IMR-90 (cell line): ENCODE measurements around the gene AFG3L2. TPM values are rescaled to one million over a fixed set of nuclear protein-coding genes. Genes with fewer than 3 reads are reported as not detected.

Experiments
- ATAC-seq: fragments of 200-7000 bp; cut with Tn5 transposase; 2 replicates; pipeline ENCODE4 v1.9.1; 2020; ENCODE audit warnings: low read depth, mild to moderate bottlenecking, moderate library complexity
- BruUV-seq: library from RNA; stranded (reverse); fragments of 400-500 nt; replicated peaks from 2 replicates; lab custom pipeline; 2021; lab: Mats Ljungman, UMichigan
- CTCF ChIA-PET: fragments of 300-600 bp; formaldehyde crosslinking; extraction: SDS; loops from one replicate; lab custom pipeline; 2021; ENCODE audit warnings: antibody characterized with exemption; lab: Yijun Ruan, JAX
- POLR2A ChIA-PET: fragments of 300-600 bp; sonication (Branson Sonifier 250); formaldehyde crosslinking; loops from one replicate; lab custom pipeline; 2022; ENCODE audit warnings: antibody characterized with exemption; ENCODE audit not compliant: unreplicated experiment; lab: Charles Lee
- DNase-seq: peaks from one replicate; pipeline ENCODE4 v3.0.0; 2013
- H2AFZ ChIP-seq: replicated peaks from 2 replicates; pipeline ENCODE3; 2013; ENCODE audit warnings: low read length, mild to moderate bottlenecking; ENCODE audit not compliant: poor library complexity
- H2AK5ac ChIP-seq: 2 replicates; pipeline ENCODE4 v1.6.1; 2013; ENCODE audit warnings: low read depth, low read length, inconsistent platforms
- H2AK9ac ChIP-seq: replicated peaks from 2 replicates; pipeline ENCODE3; 2013; ENCODE audit warnings: mild to moderate bottlenecking, low read depth, low read length, moderate library complexity; ENCODE audit not compliant: poor library complexity
- H2BK120ac ChIP-seq: 2 replicates; pipeline ENCODE4 v1.6.1; 2013; ENCODE audit warnings: low read depth, low read length, inconsistent platforms
- H2BK15ac ChIP-seq: 3 replicates; pipeline ENCODE4 v1.6.1; 2013; ENCODE audit warnings: low read depth, low read length, inconsistent platforms
- H2BK20ac ChIP-seq: 2 replicates; pipeline ENCODE4 v1.6.1; 2013; ENCODE audit warnings: low read depth, mild to moderate bottlenecking, inconsistent platforms, low read length, moderate library complexity
- H2BK5ac ChIP-seq: 2 replicates; pipeline ENCODE4 v1.6.1; 2013; ENCODE audit warnings: mild to moderate bottlenecking, low read depth, low read length, inconsistent platforms; ENCODE audit not compliant: poor library complexity, severe bottlenecking
- H3K14ac ChIP-seq: replicated peaks from 2 replicates; pipeline ENCODE4 v1.6.1; 2013; ENCODE audit warnings: low read depth, low read length, inconsistent platforms
- H3K18ac ChIP-seq: 2 replicates; pipeline ENCODE4 v1.6.1; 2013; ENCODE audit warnings: low read depth, low read length, control low read depth
- H3K23ac ChIP-seq: 2 replicates; pipeline ENCODE4 v1.6.1; 2013; ENCODE audit warnings: low read depth, low read length, inconsistent platforms
- H3K27ac ChIP-seq: 2 replicates; pipeline ENCODE4 v1.5.1; 2013; ENCODE audit warnings: mild to moderate bottlenecking, control low read depth, low read length; ENCODE audit not compliant: insufficient read depth
- H3K27me3 ChIP-seq: 2 replicates; pipeline ENCODE4 v1.6.1; 2013; ENCODE audit warnings: low read length; ENCODE audit not compliant: control insufficient read depth, insufficient read depth
- H3K36me3 ChIP-seq: 2 replicates; pipeline ENCODE4 v1.6.1; 2013; ENCODE audit warnings: low read length, mixed read lengths; ENCODE audit not compliant: control insufficient read depth, insufficient read depth
- H3K4ac ChIP-seq: 2 replicates; pipeline ENCODE4 v1.6.1; 2013; ENCODE audit warnings: low read depth, low read length, inconsistent platforms
- H3K4me1 ChIP-seq: 2 replicates; pipeline ENCODE4 v1.6.1; 2013; ENCODE audit warnings: low read length, mixed read lengths; ENCODE audit not compliant: control insufficient read depth, insufficient read depth
- H3K4me2 ChIP-seq: 2 replicates; pipeline ENCODE4 v1.6.1; 2013; ENCODE audit warnings: low read depth, mild to moderate bottlenecking, control low read depth, low read length, moderate library complexity
- H3K4me3 ChIP-seq: 2 replicates; pipeline ENCODE4 v1.5.1; 2013; ENCODE audit warnings: low read depth, mild to moderate bottlenecking, control low read depth, low read length, moderate library complexity; ENCODE audit not compliant: insufficient read depth
- H3K56ac ChIP-seq: 2 replicates; pipeline ENCODE4 v1.6.1; 2013; ENCODE audit warnings: low read length, inconsistent platforms; ENCODE audit not compliant: insufficient read depth; ENCODE audit errors: extremely low read depth
- H3K79me1 ChIP-seq, 2 experiments: 2 replicates each; pipeline ENCODE4 v1.6.1; 2013; ENCODE audit warnings: low read length in 2 of 2, inconsistent platforms in 1 of 2, low read depth in 1 of 2
- H3K9ac ChIP-seq: 2 replicates; pipeline ENCODE4 v1.6.1; 2013; ENCODE audit warnings: low read depth, low read length, control low read depth
- H3K9me1 ChIP-seq: 2 replicates; pipeline ENCODE4 v1.6.1; 2013; ENCODE audit warnings: low read length, inconsistent platforms; ENCODE audit not compliant: insufficient read depth
- H3K9me3 ChIP-seq: 2 replicates; pipeline ENCODE4 v1.6.1; 2013; ENCODE audit warnings: low read length; ENCODE audit not compliant: control insufficient read depth, insufficient read depth
- H4K20me1 ChIP-seq: 2 replicates; pipeline ENCODE4 v1.6.1; 2013; ENCODE audit warnings: low read length, inconsistent platforms; ENCODE audit not compliant: insufficient read depth
- H4K5ac ChIP-seq: 2 replicates; pipeline ENCODE4 v1.6.1; 2013; ENCODE audit warnings: mild to moderate bottlenecking, low read depth, low read length, control low read depth
- H4K8ac ChIP-seq, 2 experiments: 2 replicates each; pipeline ENCODE4 v1.6.1; 2013; ENCODE audit warnings: low read depth in 2 of 2, low read length in 2 of 2, control low read depth in 1 of 2, inconsistent platforms in 1 of 2
- H4K91ac ChIP-seq: 2 replicates; pipeline ENCODE4 v1.6.1; 2013; ENCODE audit warnings: low read depth, low read length, inconsistent platforms; ENCODE audit not compliant: insufficient read depth
- MXI1 ChIP-seq: IDR thresholded peaks from 2 replicates; pipeline ENCODE4 v1.6.1; 2012; ENCODE audit warnings: low read depth, mild to moderate bottlenecking, low read length, moderate library complexity, borderline replicate concordance
- POLR2A ChIP-seq: IDR thresholded peaks from 2 replicates; pipeline ENCODE4 v1.6.1; 2012; ENCODE audit warnings: mild to moderate bottlenecking, low read depth, low read length
- SMC3 ChIP-seq: fragments of 150-350 bp; IDR thresholded peaks from 2 replicates; pipeline ENCODE4 v1.6.1; 2016; ENCODE audit warnings: low read depth, mild to moderate bottlenecking, antibody characterized with exemption, low read length, moderate library complexity
- WGBS, 2 experiments: methylation state at CpG; one replicate each; pipeline versions ENCODE4 v1.1.5 to v1.1.7; 2013; ENCODE audit warnings: missing lambda C conversion rate in 2 of 2; ENCODE audit not compliant: insufficient read length in 1 of 2; ENCODE audit errors: extremely low coverage in 2 of 2; 5-methylcytosine and 5-hydroxymethylcytosine counted together
- dilution Hi-C: fragments of 300-500 bp; cut with HindIII; formaldehyde crosslinking; loops from one replicate; pipeline ENCODE4 v1.14.3; 2018; ENCODE audit warnings: low sequenced_read_pairs; ENCODE audit not compliant: unreplicated experiment
- in situ Hi-C: fragments of 300-500 bp; cut with MboI; formaldehyde crosslinking; loops from 3 replicates; pipeline ENCODE4 v1.14.3; 2019; ENCODE audit warnings: low sequenced_read_pairs, inconsistent platforms, mixed read lengths
- intact Hi-C: fragments of 100-400 bp; cut with micrococcal nuclease; formaldehyde crosslinking; loops from 2 replicates; pipeline ENCODE4 v1.10.0; 2022
- polyA plus RNA-seq, 3 experiments: library from polyadenylated mRNA; depleted of rRNA; stranded (reverse); fragments of >200 nt; gene quantifications; 2 replicates each; pipeline ENCODE4 v1.2.3, GENCODE V29; 2012; ENCODE audit warnings: low replicate concordance in 1 of 3
- total RNA-seq: library from RNA; depleted of rRNA; stranded (reverse); fragments of >200 nt; gene quantifications from 2 replicates; pipeline ENCODE4 v1.2.3, GENCODE V29; 2012

Gene AFG3L2
- total and polyA plus RNA-seq, 2 of the 4 experiments (the other 2 are of a cell fraction), result 26.9 to 37.6 TPM

DNA sequence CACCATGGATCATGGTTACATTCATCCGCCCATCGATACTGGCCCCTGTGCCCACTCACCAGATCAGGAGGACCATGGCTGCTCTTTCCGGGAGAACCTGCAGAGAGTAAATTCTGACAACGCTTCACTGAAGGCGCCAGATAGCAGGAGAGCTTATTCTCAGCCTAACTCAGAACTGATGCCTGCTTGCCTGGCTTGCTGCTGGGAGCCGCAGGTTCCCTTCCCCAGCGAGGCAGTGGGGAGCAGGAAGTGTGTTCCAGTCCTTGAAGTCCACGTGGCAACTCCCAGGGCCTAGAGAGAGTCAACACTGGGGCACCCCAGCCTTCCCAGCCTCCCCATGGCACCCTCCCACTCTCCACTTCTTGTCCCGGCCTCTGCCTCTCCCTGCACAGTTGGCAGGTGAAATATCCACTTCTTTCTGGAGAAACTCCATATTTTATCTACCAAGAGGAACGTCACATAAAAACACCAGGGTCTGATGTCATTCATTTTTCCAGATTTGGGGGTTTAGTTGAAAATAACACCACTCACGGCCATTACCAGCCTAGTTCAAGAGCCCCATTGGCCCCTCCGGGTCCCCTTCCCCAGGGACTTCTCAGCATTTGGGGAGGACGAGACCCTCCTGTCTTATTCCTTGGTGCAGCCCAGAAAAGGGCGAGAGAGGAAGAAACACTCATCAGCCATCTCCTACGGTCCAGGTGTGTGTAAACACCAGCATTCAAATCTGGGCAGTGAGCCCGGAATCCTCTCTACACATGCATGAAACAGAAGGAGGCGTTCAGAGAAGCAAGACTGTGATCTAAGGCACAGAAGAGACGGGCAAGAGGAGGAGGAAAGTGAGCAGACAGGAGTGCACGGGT lies 72.4 kb downstream of the AFG3L2 start:
- no peak overlapping the region for H3K18ac ChIP-seq
- ChIA-PET CTCF (no interaction called here), POLR2A (no interaction called here)
- TF ChIP-seq POLR2A (0 out of 2 replicates have a peak, but pooled peaks have one; percentile 17), SMC3 (no peak), MXI1 (0 out of 2 replicates have a peak, but pooled peaks have one; percentile 27)
- in situ Hi-C loops (loop anchor here (5.0 kb wide), 1 partner anchor 32 kb away; no protein-coding TSS in a partner anchor), dilution Hi-C loops (no loop called here), intact Hi-C loops (no loop called here)
- no peak overlapping the region for H4K8ac ChIP-seq
- H4K91ac ChIP-seq, result no peak overlapping the region
- H2BK15ac ChIP-seq, result no peak overlapping the region
- no peak overlapping the region for H3K4me3 ChIP-seq
- H3K79me1 ChIP-seq, result peaks cover 14 to 36% of the 10 kb centered on the region in 2 experiments; a peak in 3 of 4 replicates
- ATAC-seq, result no peak
- peaks cover 3% of the 10 kb centered on the region for H3K36me3 ChIP-seq
- no peak overlapping the region for H3K27ac ChIP-seq
- H2AFZ ChIP-seq, result peak overlapping the region; percentile 51
- H3K56ac ChIP-seq, result no peak overlapping the region
- peak overlapping the region; percentile 82; the same call in 1 of the 2 replicates for H3K23ac ChIP-seq
- peaks cover 10% of the 10 kb centered on the region for H3K4me1 ChIP-seq
- H2BK120ac ChIP-seq, result no peak overlapping the region
- no peak overlapping the region for H3K9ac ChIP-seq
- 0 out of 2 replicates have a peak overlapping the region, but pooled peaks have one; percentile 17 for H2AK5ac ChIP-seq
- no TSS peak for BruUV-seq
- H3K4me2 ChIP-seq, result no peak overlapping the region
- peak overlapping the region; percentile 66; the same call in 1 of the 2 replicates for H3K14ac ChIP-seq
- peaks cover 11% of the 10 kb centered on the region for H4K20me1 ChIP-seq
- WGBS, 2 experiments, result 76% methylated on average over 7 of the region's 19 CpGs; no CpG with 5 or more reads in 1 of the 2 experiments
- no peak overlapping the region for H2BK5ac ChIP-seq
- no peak overlapping the region for H4K5ac ChIP-seq
- H3K9me1 ChIP-seq, result peaks cover 13% of the 10 kb centered on the region; the same call in 1 of the 2 replicates
- peak; percentile 82 for DNase-seq
- peak overlapping the region; percentile 21 for H2AK9ac ChIP-seq
- no peak overlapping the region for H2BK20ac ChIP-seq
- H3K27me3 ChIP-seq, result no peaks in the 10 kb centered on the region
- peak overlapping the region; percentile 57 for H3K4ac ChIP-seq
- H3K9me3 ChIP-seq, result no peaks in the 10 kb centered on the region
